ENCODE data around the gene GABRR2. TPM values are rescaled to one million over a fixed set of nuclear protein-coding genes. Genes with fewer than 3 reads are reported as not detected.
"Not testable (repeated sequence)": the region's sequence is repeated elsewhere in the genome, so short reads cannot be mapped to it uniquely, and the experiment has no call there.

The GABRR2 gene
- total RNA-seq, 4 donors from 2014 or later, result 0.26 to 1.7 (median 0.95) TPM; not detected in 1

- intact Hi-C loops (cut with DNase I; ENCODE audit: low total_unique reads), result no loop called here
- H3K9me3 ChIP-seq, result no peaks in the 10 kb centered on the region
- no peaks in the 10 kb centered on the region for H3K27me3 ChIP-seq
- no peak overlapping the region for H3K4me3 ChIP-seq
- H3K27ac ChIP-seq, result peak overlapping the region in 1 of 2 donors; percentile 72
- TF ChIP-seq POLR2A (IDR thresholded peaks at IDR 0.05) (no peak), CTCF (IDR thresholded peaks at IDR 0.05) (no peak)
- H3K4me1 ChIP-seq, result peaks cover 7 to 13% of the 10 kb centered on the region in 2 donors
- DNase-seq, result no peak
- no peaks in the 10 kb centered on the region for H3K36me3 ChIP-seq
Measured at GRCh38 chr6:89310929-89311328, 4.2 kb downstream of the GABRR2 start.

- no peak for DNase-seq
- no peaks in the 10 kb centered on the region for H3K36me3 ChIP-seq
- H3K9me3 ChIP-seq, result no peaks in the 10 kb centered on the region
- intact Hi-C loops (cut with DNase I; ENCODE audit: low total_unique reads), result no loop called here
- peaks cover 7 to 13% of the 10 kb centered on the region in 2 donors for H3K4me1 ChIP-seq
- no peaks in the 10 kb centered on the region for H3K27me3 ChIP-seq
- H3K4me3 ChIP-seq, result no peak overlapping the region
- no peak overlapping the region for H3K27ac ChIP-seq
- TF ChIP-seq POLR2A (IDR thresholded peaks at IDR 0.05), result no peak
- no peak for TF ChIP-seq CTCF (IDR thresholded peaks at IDR 0.05)
Measured at GRCh38 chr6:89308525-89309395, 6.3 kb downstream of the GABRR2 start.

- H3K4me3 ChIP-seq; H3K27ac ChIP-seq; DNase-seq; H3K4me1 ChIP-seq; H3K9me3 ChIP-seq; H3K27me3 ChIP-seq; H3K36me3 ChIP-seq; intact Hi-C loops (cut with DNase I; ENCODE audit: low total_unique reads): not testable (repeated sequence)
Measured at GRCh38 chr6:89304517-89304916, 10.6 kb downstream of the GABRR2 start.

- Histone ChIP-seq H3K4me3 (no peak overlapping the region), H3K36me3 (no peaks in the 10 kb centered on the region), H3K27me3 (no peaks in the 10 kb centered on the region), H3K9me3 (no peaks in the 10 kb centered on the region), H3K4me1 (no peaks in the 10 kb centered on the region), H3K27ac (no peak overlapping the region)
- TF ChIP-seq POLR2A (IDR thresholded peaks at IDR 0.05) (no peak), CTCF (IDR thresholded peaks at IDR 0.05) (no peak)
- no peak for DNase-seq
- intact Hi-C loops (cut with DNase I; ENCODE audit: low total_unique reads), result no loop called here
Measured at GRCh38 chr6:89302936-89303335, 12.2 kb downstream of the GABRR2 start.

GRCh38 chr6:89302195-89302770 is 12.8 kb downstream of the GABRR2 start:
- Histone ChIP-seq H3K4me1 (no peaks in the 10 kb centered on the region), H3K9me3 (no peaks in the 10 kb centered on the region), H3K4me3 (no peak overlapping the region), H3K36me3 (no peaks in the 10 kb centered on the region), H3K27me3 (no peaks in the 10 kb centered on the region), H3K27ac (no peak overlapping the region)
- DNase-seq, result no peak
- TF ChIP-seq POLR2A (IDR thresholded peaks at IDR 0.05) (no peak), CTCF (IDR thresholded peaks at IDR 0.05) (no peak)
- intact Hi-C loops (cut with DNase I; ENCODE audit: low total_unique reads), result no loop called here

All from uterus (tissue), 4 donors.